Liver (tissue), 3 donors: ENCODE data around the gene PLCB1.

Experiments used
- FOXA1 ChIP-seq: IDR thresholded peaks from 2 replicates; pipeline ENCODE4 v1.6.1; 2016; ENCODE audit warnings: antibody characterized with exemption
- FOXA2 ChIP-seq: IDR thresholded peaks from 2 replicates; pipeline ENCODE4 v1.6.1; 2016; ENCODE audit warnings: antibody characterized with exemption
- HNF4G ChIP-seq: IDR thresholded peaks from 2 replicates; pipeline ENCODE4 v1.6.1; 2016; ENCODE audit warnings: antibody characterized with exemption
- JUND ChIP-seq, 2 donors: IDR thresholded peaks; 2 replicates each; pipeline ENCODE4 v1.6.1; 2016; ENCODE audit warnings: antibody characterized with exemption in 2 of 2
- RAD21 ChIP-seq, 2 donors: IDR thresholded peaks; 2 replicates each; pipeline ENCODE4 v1.6.1; 2016; ENCODE audit warnings: antibody characterized with exemption in 2 of 2, mild to moderate bottlenecking in 2 of 2
- SP1 ChIP-seq: IDR thresholded peaks from 2 replicates; pipeline ENCODE4 v1.6.1; 2018; ENCODE audit warnings: antibody characterized with exemption, mild to moderate bottlenecking
- TAF1 ChIP-seq: conservative IDR thresholded peaks from 2 replicates; pipeline ENCODE4 v1.6.1; 2016; ENCODE audit warnings: antibody characterized with exemption, mild to moderate bottlenecking
- YY1 ChIP-seq: IDR thresholded peaks from 2 replicates; pipeline ENCODE4 v1.6.1; 2016; ENCODE audit warnings: antibody characterized with exemption, mild to moderate bottlenecking
- TF ChIP-seq, protein P1 (sequence below): fragments of 150-350 bp; IDR thresholded peaks from 2 replicates; pipeline ENCODE4 v1.5.1; 2017; ENCODE audit warnings: improper control_type of control experiment, low read depth, low read length; ENCODE audit not compliant: missing input control
- TF ChIP-seq, protein P2 (sequence below): IDR thresholded peaks from 2 replicates; pipeline ENCODE4 v1.6.1; 2016; ENCODE audit warnings: antibody characterized with exemption
- TF ChIP-seq, protein P3 (sequence below): IDR thresholded peaks from 2 replicates; pipeline ENCODE4 v1.6.1; 2016; ENCODE audit warnings: antibody characterized with exemption
- TF ChIP-seq, protein P4 (sequence below): IDR thresholded peaks from 2 replicates; pipeline ENCODE4 v1.6.1; 2016; ENCODE audit warnings: antibody characterized with exemption, mild to moderate bottlenecking
- TF ChIP-seq, protein P5 (sequence below): IDR thresholded peaks from 2 replicates; pipeline ENCODE4 v1.6.1; 2016; ENCODE audit warnings: antibody characterized with exemption
- donor health status: healthy.
- donor health status: healthy.

DNA sequence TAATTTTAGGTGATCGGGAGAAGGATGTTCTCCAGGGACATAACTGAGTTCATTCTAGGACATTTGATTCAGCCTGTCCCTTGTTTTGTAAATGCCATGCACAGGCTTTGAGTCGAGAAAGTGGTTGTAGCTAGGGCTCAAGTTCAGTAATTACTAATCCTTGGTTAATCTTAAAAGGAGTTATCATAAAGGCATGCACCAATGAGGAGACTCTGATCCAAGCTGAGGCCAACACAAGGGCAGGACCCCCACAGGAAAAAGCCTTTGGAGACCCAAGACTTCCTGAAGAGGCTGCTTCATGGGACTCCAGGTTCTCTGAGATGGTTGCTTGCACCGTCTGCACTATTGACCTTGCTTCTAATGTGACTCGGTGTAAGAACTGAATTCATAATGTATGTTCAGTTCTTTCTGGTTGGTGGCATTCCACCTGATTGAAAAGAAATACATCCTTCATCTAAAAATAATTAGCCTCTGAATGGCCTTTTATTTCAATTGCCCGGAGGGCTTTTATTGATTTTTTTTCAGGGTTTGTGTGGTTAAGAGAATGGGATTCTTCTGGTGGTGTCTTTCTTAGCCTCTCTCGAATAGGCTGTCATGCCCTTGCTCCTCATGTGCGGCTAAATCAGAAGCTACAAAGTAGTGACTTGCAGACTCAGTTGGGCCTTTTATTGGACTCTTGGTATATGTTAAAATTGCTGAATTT is 735.1 kb downstream of the PLCB1 start:
- TF ChIP-seq, protein P1, sequence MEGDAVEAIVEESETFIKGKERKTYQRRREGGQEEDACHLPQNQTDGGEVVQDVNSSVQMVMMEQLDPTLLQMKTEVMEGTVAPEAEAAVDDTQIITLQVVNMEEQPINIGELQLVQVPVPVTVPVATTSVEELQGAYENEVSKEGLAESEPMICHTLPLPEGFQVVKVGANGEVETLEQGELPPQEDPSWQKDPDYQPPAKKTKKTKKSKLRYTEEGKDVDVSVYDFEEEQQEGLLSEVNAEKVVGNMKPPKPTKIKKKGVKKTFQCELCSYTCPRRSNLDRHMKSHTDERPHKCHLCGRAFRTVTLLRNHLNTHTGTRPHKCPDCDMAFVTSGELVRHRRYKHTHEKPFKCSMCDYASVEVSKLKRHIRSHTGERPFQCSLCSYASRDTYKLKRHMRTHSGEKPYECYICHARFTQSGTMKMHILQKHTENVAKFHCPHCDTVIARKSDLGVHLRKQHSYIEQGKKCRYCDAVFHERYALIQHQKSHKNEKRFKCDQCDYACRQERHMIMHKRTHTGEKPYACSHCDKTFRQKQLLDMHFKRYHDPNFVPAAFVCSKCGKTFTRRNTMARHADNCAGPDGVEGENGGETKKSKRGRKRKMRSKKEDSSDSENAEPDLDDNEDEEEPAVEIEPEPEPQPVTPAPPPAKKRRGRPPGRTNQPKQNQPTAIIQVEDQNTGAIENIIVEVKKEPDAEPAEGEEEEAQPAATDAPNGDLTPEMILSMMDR: no peak
- TF ChIP-seq, protein P2, sequence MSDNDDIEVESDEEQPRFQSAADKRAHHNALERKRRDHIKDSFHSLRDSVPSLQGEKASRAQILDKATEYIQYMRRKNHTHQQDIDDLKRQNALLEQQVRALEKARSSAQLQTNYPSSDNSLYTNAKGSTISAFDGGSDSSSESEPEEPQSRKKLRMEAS: no peak
- TF ChIP-seq, protein P3, sequence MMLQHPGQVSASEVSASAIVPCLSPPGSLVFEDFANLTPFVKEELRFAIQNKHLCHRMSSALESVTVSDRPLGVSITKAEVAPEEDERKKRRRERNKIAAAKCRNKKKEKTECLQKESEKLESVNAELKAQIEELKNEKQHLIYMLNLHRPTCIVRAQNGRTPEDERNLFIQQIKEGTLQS: no peak
- TF ChIP-seq FOXA1 (no peak), SP1 (no peak), YY1 (no peak), RAD21 (IDR thresholded peaks at IDR 0.05) (no peak), TAF1 (no peak), FOXA2 (no peak), JUND (IDR thresholded peaks at IDR 0.05) (no peak), HNF4G (no peak)
- TF ChIP-seq, protein P4, sequence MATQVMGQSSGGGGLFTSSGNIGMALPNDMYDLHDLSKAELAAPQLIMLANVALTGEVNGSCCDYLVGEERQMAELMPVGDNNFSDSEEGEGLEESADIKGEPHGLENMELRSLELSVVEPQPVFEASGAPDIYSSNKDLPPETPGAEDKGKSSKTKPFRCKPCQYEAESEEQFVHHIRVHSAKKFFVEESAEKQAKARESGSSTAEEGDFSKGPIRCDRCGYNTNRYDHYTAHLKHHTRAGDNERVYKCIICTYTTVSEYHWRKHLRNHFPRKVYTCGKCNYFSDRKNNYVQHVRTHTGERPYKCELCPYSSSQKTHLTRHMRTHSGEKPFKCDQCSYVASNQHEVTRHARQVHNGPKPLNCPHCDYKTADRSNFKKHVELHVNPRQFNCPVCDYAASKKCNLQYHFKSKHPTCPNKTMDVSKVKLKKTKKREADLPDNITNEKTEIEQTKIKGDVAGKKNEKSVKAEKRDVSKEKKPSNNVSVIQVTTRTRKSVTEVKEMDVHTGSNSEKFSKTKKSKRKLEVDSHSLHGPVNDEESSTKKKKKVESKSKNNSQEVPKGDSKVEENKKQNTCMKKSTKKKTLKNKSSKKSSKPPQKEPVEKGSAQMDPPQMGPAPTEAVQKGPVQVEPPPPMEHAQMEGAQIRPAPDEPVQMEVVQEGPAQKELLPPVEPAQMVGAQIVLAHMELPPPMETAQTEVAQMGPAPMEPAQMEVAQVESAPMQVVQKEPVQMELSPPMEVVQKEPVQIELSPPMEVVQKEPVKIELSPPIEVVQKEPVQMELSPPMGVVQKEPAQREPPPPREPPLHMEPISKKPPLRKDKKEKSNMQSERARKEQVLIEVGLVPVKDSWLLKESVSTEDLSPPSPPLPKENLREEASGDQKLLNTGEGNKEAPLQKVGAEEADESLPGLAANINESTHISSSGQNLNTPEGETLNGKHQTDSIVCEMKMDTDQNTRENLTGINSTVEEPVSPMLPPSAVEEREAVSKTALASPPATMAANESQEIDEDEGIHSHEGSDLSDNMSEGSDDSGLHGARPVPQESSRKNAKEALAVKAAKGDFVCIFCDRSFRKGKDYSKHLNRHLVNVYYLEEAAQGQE: no peak
- TF ChIP-seq, protein P5, sequence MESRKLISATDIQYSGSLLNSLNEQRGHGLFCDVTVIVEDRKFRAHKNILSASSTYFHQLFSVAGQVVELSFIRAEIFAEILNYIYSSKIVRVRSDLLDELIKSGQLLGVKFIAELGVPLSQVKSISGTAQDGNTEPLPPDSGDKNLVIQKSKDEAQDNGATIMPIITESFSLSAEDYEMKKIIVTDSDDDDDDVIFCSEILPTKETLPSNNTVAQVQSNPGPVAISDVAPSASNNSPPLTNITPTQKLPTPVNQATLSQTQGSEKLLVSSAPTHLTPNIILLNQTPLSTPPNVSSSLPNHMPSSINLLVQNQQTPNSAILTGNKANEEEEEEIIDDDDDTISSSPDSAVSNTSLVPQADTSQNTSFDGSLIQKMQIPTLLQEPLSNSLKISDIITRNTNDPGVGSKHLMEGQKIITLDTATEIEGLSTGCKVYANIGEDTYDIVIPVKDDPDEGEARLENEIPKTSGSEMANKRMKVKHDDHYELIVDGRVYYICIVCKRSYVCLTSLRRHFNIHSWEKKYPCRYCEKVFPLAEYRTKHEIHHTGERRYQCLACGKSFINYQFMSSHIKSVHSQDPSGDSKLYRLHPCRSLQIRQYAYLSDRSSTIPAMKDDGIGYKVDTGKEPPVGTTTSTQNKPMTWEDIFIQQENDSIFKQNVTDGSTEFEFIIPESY: no peak
